A549 (cell line): ENCODE results near the gene ZNF789. TPM values are rescaled to one million over a fixed set of nuclear protein-coding genes. Genes with fewer than 3 reads are reported as not detected.

Experiments used
- ATAC-seq, 2 experiments: fragments of 200-7000 bp in 1 of 2; fragments of >200 bp in 1 of 2; cut with Nextera tagmentation in 1 of 2; cut with Tn5 transposase in 1 of 2; 3 replicates each; pipeline versions ENCODE4 v1.8.0 to v1.9.1; 2018 to 2020; ENCODE audit warnings: mild to moderate bottlenecking in 1 of 2, moderate library complexity in 1 of 2
- CTCF ChIA-PET: fragments of 300-600 bp; sonication (Branson Sonifier 250); formaldehyde crosslinking; extraction: SDS; loops from one replicate; lab custom pipeline; 2021; ENCODE audit warnings: antibody characterized with exemption, inconsistent platforms; lab: Yijun Ruan, JAX
- POLR2A ChIA-PET: fragments of 350-600 bp; formaldehyde crosslinking; extraction: SDS; loops from one replicate; lab custom pipeline; 2021; ENCODE audit warnings: antibody characterized with exemption, inconsistent platforms; lab: Yijun Ruan, JAX
- DNase-seq, 2 experiments: peaks; one replicate each; pipeline versions ENCODE4 v3.0.0 to v3.0.0-alpha.2; 2011 to 2016; ENCODE audit warnings: low read depth in 1 of 2, low spot score in 1 of 2
- FAIRE-seq: peaks from 2 replicates; lab custom pipeline; 2011; peaks lifted over from hg19 to GRCh38; lab: Jason Lieb, UNC
- H3K27ac ChIP-seq, 2 experiments: fragments of >200 bp; sonication (Bioruptor Twin); formaldehyde crosslinking; 3 replicates each; pipeline ENCODE4 v1.5.1; 2016 to 2017
- H3K4me1 ChIP-seq: fragments of >200 bp; sonication (Bioruptor Twin); formaldehyde crosslinking; 3 replicates; pipeline ENCODE4 v1.6.1; 2016
- H3K4me2 ChIP-seq: fragments of >200 bp; sonication (Bioruptor Twin); formaldehyde crosslinking; 3 replicates; pipeline ENCODE4 v1.6.1; 2016
- H3K4me3 ChIP-seq: fragments of >200 bp; sonication (Bioruptor Twin); formaldehyde crosslinking; 3 replicates; pipeline ENCODE4 v1.5.1; 2016
- H3K9me3 ChIP-seq: fragments of >200 bp; sonication (Bioruptor Twin); formaldehyde crosslinking; 3 replicates; pipeline ENCODE4 v1.6.1; 2016
- BHLHE40 ChIP-seq: IDR thresholded peaks from 2 replicates; pipeline ENCODE4 v1.6.1; 2012; ENCODE audit warnings: low read depth, low read length, inconsistent platforms
- CBX2 ChIP-seq: fragments of 200-600 bp; sonication (generic); IDR thresholded peaks from 2 replicates; pipeline ENCODE4 v1.6.1; 2016; ENCODE audit warnings: low read depth, mild to moderate bottlenecking, borderline replicate concordance
- CHD2 ChIP-seq: fragments of 150-350 bp; IDR thresholded peaks from 2 replicates; pipeline ENCODE4 v1.6.1; 2014; ENCODE audit warnings: low read length; ENCODE audit not compliant: partially characterized antibody
- EHF ChIP-seq: fragments of 250-450 bp; sonication (Bioruptor Pico); IDR thresholded peaks from 2 replicates; pipeline ENCODE4 v1.5.0; 2020; ENCODE audit warnings: mild to moderate bottlenecking
- ESRRA ChIP-seq: fragments of 150-350 bp; IDR thresholded peaks from 2 replicates; pipeline ENCODE4 v1.6.1; 2014; ENCODE audit warnings: mild to moderate bottlenecking, low read length, borderline replicate concordance
- FOXS1 ChIP-seq: fragments of 250-450 bp; sonication (Bioruptor Pico); IDR thresholded peaks from 2 replicates; pipeline ENCODE4 v1.5.0; 2020; ENCODE audit warnings: mild to moderate bottlenecking, moderate library complexity
- HOXB13 ChIP-seq: fragments of 250-450 bp; sonication (Bioruptor Pico); IDR thresholded peaks from 2 replicates; pipeline ENCODE4 v1.5.0; 2020; ENCODE audit warnings: low read depth, mild to moderate bottlenecking, moderate library complexity
- JUN ChIP-seq, 2 experiments: fragments of >200 bp; sonication (Bioruptor Twin); formaldehyde crosslinking; IDR thresholded peaks; 2 replicates in 1 of 2; 3 replicates in 1 of 2; pipeline ENCODE4 v1.6.1; 2016 to 2017
- JUNB ChIP-seq: fragments of >200 bp; sonication (Bioruptor Twin); formaldehyde crosslinking; IDR thresholded peaks from 2 replicates; pipeline ENCODE4 v1.6.1; 2016
- KDM1A ChIP-seq: fragments of 200-600 bp; sonication (generic); IDR thresholded peaks from 2 replicates; pipeline ENCODE4 v1.6.1; 2016; ENCODE audit warnings: low read depth, mild to moderate bottlenecking
- MAZ ChIP-seq: fragments of 150-350 bp; IDR thresholded peaks from 2 replicates; pipeline ENCODE4 v1.6.1; 2014; ENCODE audit warnings: antibody characterized with exemption, low read depth, low read length, borderline replicate concordance
- NPAS2 ChIP-seq: fragments of 250-450 bp; sonication (Bioruptor Pico); IDR thresholded peaks from 2 replicates; pipeline ENCODE4 v1.8.0; 2022; ENCODE audit warnings: mild to moderate bottlenecking, moderate library complexity, borderline replicate concordance
- RAD21 ChIP-seq, 2 experiments: fragments of >200 bp in 1 of 2; sonication (Bioruptor Twin) in 1 of 2; formaldehyde crosslinking in 1 of 2; IDR thresholded peaks in 1 of 2; conservative IDR thresholded peaks in 1 of 2; 2 replicates in 1 of 2; 3 replicates in 1 of 2; pipeline ENCODE4 v1.6.1; 2012 to 2018; ENCODE audit warnings: inconsistent platforms in 1 of 2
- RARB ChIP-seq: fragments of 250-450 bp; sonication (Bioruptor Pico); IDR thresholded peaks from 2 replicates; pipeline ENCODE4 v1.8.0; 2021; ENCODE audit warnings: mild to moderate bottlenecking, moderate library complexity
- RFX5 ChIP-seq: fragments of 450-650 bp; IDR thresholded peaks from 2 replicates; pipeline ENCODE4 v1.7.1; 2014; ENCODE audit warnings: antibody characterized with exemption, mild to moderate bottlenecking, moderate library complexity
- RNF2 ChIP-seq: fragments of 200-600 bp; sonication (generic); IDR thresholded peaks from 2 replicates; pipeline ENCODE4 v1.6.1; 2016; ENCODE audit warnings: low read depth, mild to moderate bottlenecking, antibody characterized with exemption, moderate library complexity, borderline replicate concordance
- SMC3 ChIP-seq: fragments of >200 bp; sonication (Bioruptor Twin); formaldehyde crosslinking; IDR thresholded peaks from 3 replicates; pipeline ENCODE4 v1.6.1; 2018; ENCODE audit warnings: inconsistent platforms
- ZSCAN20 ChIP-seq: fragments of 250-450 bp; sonication (Bioruptor Pico); IDR thresholded peaks from 2 replicates; pipeline ENCODE4 v1.8.0; 2022; ENCODE audit warnings: mild to moderate bottlenecking, moderate library complexity
- WGBS: methylation state at CpG from one replicate; pipeline ENCODE4 v1.1.6; 2017; ENCODE audit errors: missing lambda C conversion rate; 5-methylcytosine and 5-hydroxymethylcytosine counted together
- polyA plus RNA-seq, 4 experiments: library from polyadenylated mRNA; depleted of rRNA in 3 of 4; stranded (reverse); fragments of >200 nt; fragmentation: RNase III in 1 of 4; extraction: RNeasy Plus Mini Kit Qiagen cat#74134 plus additional on column Dnase treatment in 1 of 4; gene quantifications; 2 replicates in 3 of 4; 3 replicates in 1 of 4; pipeline ENCODE4 v1.2.3, GENCODE V29; 2011 to 2017
- TF ChIP-seq, protein P1 (sequence below): fragments of 250-450 bp; sonication (Bioruptor Pico); IDR thresholded peaks from 2 replicates; pipeline ENCODE4 v1.5.0; 2021; ENCODE audit warnings: mild to moderate bottlenecking, moderate library complexity, borderline replicate concordance
- TF ChIP-seq, protein P2 (sequence below): fragments of >200 bp; sonication (Bioruptor Twin); formaldehyde crosslinking; IDR thresholded peaks from 3 replicates; pipeline ENCODE4 v1.6.1; 2016
- TF ChIP-seq, protein P3 (sequence below): fragments of 250-450 bp; sonication (Bioruptor Pico); IDR thresholded peaks from 2 replicates; pipeline ENCODE4 v1.5.0; 2020; ENCODE audit warnings: low read depth, mild to moderate bottlenecking, moderate library complexity
- TF ChIP-seq, protein P4 (sequence below): fragments of >200 bp; sonication (Bioruptor Twin); formaldehyde crosslinking; IDR thresholded peaks from 3 replicates; pipeline ENCODE4 v1.5.1; 2016

ZNF789 gene
- polyA plus RNA-seq, 2 of the 4 experiments (the other 2 are of a cell fraction): 7.5 to 11.6 TPM

DNA sequence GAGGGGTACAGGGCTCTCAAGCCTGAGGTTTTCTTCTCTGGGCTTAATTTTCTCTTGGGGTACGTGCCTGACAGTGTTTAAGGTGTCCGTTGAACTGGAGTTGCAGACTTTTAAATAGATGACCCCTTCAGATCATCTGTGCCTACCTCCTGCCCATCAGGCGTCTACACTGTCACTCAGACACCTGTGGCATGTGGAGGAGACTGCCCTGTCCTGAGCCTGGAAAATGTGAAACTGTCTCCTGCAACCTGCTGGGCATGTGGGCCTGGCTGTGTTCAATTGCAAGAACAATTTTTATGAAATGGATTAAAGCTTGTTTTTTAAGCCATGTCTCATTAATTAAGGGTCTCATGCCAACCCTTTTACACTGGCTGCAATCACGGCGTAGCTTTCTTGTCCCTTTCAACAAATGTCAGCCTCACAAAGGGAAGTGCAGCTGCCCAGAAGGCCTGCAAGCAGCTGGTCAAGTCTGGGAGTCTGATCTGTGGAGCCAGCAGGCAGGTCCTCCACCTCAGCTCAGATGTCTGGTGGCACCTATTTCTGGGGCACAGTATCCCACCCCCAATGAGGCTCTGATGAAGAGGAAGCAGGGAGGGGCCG, 15.5 kb upstream of the ZNF789 start:
- TF ChIP-seq HOXB13 (no peak), CHD2 (no peak), RFX5 (no peak), SMC3 (no peak), RARB (no peak), EHF (no peak), JUN (IDR thresholded peaks at IDR 0.05) (no peak), NPAS2 (CRISPR knock-in tag) (no peak), ZSCAN20 (CRISPR knock-in tag) (no peak)
- TF ChIP-seq, protein P1, sequence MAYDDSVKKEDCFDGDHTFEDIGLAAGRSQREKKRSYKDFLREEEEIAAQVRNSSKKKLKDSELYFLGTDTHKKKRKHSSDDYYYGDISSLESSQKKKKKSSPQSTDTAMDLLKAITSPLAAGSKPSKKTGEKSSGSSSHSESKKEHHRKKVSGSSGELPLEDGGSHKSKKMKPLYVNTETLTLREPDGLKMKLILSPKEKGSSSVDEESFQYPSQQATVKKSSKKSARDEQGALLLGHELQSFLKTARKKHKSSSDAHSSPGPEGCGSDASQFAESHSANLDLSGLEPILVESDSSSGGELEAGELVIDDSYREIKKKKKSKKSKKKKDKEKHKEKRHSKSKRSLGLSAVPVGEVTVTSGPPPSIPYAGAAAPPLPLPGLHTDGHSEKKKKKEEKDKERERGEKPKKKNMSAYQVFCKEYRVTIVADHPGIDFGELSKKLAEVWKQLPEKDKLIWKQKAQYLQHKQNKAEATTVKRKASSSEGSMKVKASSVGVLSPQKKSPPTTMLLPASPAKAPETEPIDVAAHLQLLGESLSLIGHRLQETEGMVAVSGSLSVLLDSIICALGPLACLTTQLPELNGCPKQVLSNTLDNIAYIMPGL (CRISPR knock-in tag): no peak
- H3K4me1 ChIP-seq: no peaks in the 10 kb centered on the region
- 90% methylated on average over 5 of the region's 6 CpGs for WGBS
- DNase-seq (no peak), FAIRE-seq (no peak), ATAC-seq (no peak)
- H3K27ac ChIP-seq: no peak overlapping the region
- ChIA-PET POLR2A (interaction anchor here (0.6 to 0.8 kb wide), 3 partner anchors 19 to 462 kb away, joined by 3 read pairs; partner anchors contain the start of genes CPSF4, PTCD1 and TRIM4), CTCF (interaction anchor here (12.6 kb wide), 1 partner anchor 10 kb away, joined by 92 read pairs; no protein-coding TSS in a partner anchor)
- no peak overlapping the region for H3K4me2 ChIP-seq
- H3K9me3 ChIP-seq: no peaks in the 10 kb centered on the region
- H3K4me3 ChIP-seq: no peak overlapping the region

DNA sequence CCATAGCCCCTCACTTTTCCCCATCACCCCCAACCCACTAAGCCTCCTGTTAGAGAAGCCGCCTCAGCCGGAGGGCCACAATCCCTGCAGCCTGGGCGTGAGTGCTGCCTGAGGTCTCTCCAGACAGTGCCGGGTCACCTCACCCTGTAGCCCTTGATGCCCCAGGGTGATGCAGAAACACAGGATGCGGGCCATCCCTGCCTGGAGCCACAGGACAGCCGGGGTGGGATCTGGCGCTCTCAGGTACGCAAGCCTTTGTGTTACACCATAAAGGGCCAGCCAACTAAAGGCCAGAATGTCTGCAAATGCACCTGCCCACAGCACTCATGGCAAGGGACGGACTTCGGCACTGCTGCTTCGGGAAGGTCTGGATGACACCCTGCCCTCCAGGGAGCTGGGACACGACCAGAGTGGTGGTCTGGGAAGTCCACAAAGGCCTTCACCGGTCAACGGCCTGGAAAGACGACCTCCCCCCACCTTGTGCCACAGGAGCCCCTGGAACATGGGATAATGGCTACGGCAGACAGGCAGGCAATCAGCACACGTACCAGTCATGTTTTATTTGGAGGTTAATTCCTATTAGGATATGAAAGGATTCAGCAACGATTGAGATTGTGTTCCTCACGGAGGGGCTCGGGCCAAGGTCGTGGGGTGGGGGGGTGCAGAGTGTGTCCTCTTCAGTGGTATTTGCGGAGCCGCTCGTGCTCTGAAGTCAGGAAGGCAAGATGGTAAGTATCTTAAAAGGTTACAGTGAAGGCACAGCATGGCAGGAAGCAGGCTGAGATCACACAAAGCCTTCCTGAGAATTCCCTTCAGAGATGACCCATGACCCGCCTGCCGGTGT, 14.8 kb upstream of the ZNF789 start:
- Histone ChIP-seq H3K4me2 (no peak overlapping the region), H3K9me3 (no peaks in the 10 kb centered on the region), H3K4me1 (no peaks in the 10 kb centered on the region), H3K27ac (no peak overlapping the region), H3K4me3 (no peak overlapping the region)
- ChIA-PET CTCF (interaction anchor here (1.0 to 12.6 kb wide), 2 partner anchors 11 to 27 kb away, joined by 3 to 92 read pairs; no protein-coding TSS in a partner anchor), POLR2A (no interaction called here)
- TF ChIP-seq, protein P2, sequence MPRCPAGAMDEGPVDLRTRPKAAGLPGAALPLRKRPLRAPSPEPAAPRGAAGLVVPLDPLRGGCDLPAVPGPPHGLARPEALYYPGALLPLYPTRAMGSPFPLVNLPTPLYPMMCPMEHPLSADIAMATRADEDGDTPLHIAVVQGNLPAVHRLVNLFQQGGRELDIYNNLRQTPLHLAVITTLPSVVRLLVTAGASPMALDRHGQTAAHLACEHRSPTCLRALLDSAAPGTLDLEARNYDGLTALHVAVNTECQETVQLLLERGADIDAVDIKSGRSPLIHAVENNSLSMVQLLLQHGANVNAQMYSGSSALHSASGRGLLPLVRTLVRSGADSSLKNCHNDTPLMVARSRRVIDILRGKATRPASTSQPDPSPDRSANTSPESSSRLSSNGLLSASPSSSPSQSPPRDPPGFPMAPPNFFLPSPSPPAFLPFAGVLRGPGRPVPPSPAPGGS: 0 out of 3 replicates have a peak, but pooled peaks have one; percentile 11
- TF ChIP-seq RNF2: no peak
- DNase-seq: no peak
- ATAC-seq: no peak
- FAIRE-seq: no peak
- 88% methylated on average over 19 of the region's 26 CpGs for WGBS

DNA sequence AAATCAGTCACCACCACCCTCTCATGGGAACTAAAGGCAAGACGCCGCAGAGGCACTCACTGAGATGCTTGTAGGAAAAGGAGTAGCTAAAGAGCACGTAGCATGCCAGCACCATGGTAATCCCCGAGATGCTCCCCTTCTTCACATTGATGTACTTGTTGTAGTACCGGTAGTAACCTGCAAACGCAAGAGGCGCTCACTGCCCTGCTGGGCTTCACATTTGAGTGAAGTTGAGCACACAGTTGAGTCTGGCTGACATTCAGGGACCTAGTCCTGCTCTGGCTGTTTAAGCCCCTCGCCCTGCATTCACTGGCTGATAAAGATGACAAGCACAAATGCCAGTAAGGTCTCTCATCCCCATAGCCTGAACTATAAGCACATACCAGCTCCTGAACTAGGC, 13.6 kb upstream of the ZNF789 start:
- Histone ChIP-seq H3K4me2 (no peak overlapping the region), H3K9me3 (no peaks in the 10 kb centered on the region), H3K4me3 (no peak overlapping the region), H3K4me1 (no peaks in the 10 kb centered on the region), H3K27ac (no peak overlapping the region)
- peak; percentile 51 to 78; a peak in 3 of 6 replicates for ATAC-seq
- FAIRE-seq: no peak
- peak in 1 of 2 experiments; percentile 63 for DNase-seq
- ChIA-PET CTCF (interaction anchor here (1.0 to 12.6 kb wide), 2 partner anchors 12 to 29 kb away, joined by 3 to 92 read pairs; no protein-coding TSS in a partner anchor), POLR2A (no interaction called here)
- 90% methylated on average over 8 of the region's 8 CpGs for WGBS
- TF ChIP-seq, protein P3, sequence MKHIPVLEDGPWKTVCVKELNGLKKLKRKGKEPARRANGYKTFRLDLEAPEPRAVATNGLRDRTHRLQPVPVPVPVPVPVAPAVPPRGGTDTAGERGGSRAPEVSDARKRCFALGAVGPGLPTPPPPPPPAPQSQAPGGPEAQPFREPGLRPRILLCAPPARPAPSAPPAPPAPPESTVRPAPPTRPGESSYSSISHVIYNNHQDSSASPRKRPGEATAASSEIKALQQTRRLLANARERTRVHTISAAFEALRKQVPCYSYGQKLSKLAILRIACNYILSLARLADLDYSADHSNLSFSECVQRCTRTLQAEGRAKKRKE (CRISPR knock-in tag): no peak
- no peak for TF ChIP-seq JUNB
- no peak for TF ChIP-seq FOXS1 (CRISPR knock-in tag)
- no peak for TF ChIP-seq KDM1A
- TF ChIP-seq, protein P1 (CRISPR knock-in tag): no peak
- TF ChIP-seq ESRRA: no peak
- no peak for TF ChIP-seq HOXB13
- TF ChIP-seq CHD2: no peak
- TF ChIP-seq BHLHE40: no peak
- TF ChIP-seq, protein P4, sequence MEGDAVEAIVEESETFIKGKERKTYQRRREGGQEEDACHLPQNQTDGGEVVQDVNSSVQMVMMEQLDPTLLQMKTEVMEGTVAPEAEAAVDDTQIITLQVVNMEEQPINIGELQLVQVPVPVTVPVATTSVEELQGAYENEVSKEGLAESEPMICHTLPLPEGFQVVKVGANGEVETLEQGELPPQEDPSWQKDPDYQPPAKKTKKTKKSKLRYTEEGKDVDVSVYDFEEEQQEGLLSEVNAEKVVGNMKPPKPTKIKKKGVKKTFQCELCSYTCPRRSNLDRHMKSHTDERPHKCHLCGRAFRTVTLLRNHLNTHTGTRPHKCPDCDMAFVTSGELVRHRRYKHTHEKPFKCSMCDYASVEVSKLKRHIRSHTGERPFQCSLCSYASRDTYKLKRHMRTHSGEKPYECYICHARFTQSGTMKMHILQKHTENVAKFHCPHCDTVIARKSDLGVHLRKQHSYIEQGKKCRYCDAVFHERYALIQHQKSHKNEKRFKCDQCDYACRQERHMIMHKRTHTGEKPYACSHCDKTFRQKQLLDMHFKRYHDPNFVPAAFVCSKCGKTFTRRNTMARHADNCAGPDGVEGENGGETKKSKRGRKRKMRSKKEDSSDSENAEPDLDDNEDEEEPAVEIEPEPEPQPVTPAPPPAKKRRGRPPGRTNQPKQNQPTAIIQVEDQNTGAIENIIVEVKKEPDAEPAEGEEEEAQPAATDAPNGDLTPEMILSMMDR: peak; percentile 17; the same call in 2 of the 3 replicates
- no peak for TF ChIP-seq CBX2
- TF ChIP-seq NPAS2 (CRISPR knock-in tag): no peak
- peak in 1 of 2 experiments; percentile 27; a peak in 1 of 5 replicates for TF ChIP-seq RAD21 (conservative IDR thresholded peaks at IDR 0.05 in 1 of 2, IDR thresholded peaks at IDR 0.05 in 1 of 2)
- no peak for TF ChIP-seq MAZ
